GM19397 (cell line): ENCODE measurements around the gene PIP4K2B.
"Not testable (repeated sequence)": the region's sequence is repeated elsewhere in the genome, so short reads cannot be mapped to it uniquely, and the experiment has no call there.

Experiments used
- ATAC-seq: cut with Tn5 transposase; IDR thresholded peaks from one replicate; pipeline ENCODE4 v1.9.1; 2021; ENCODE audit warnings: mild to moderate bottlenecking, moderate library complexity; ENCODE audit not compliant: unreplicated experiment

The PIP4K2B gene

GRCh38 chr17:38799501-38800236 is at the start of gene PIP4K2B:
Gene PIP4K2B, minus strand, starts transcription at chr17:38799556. Its CDS starts 132 bp downstream, at chr17:38799424.
- ATAC-seq = peak; percentile 75

GRCh38 chr17:38848557-38848891 is 49.2 kb upstream of the PIP4K2B start:
- ATAC-seq = no peak

- ATAC-seq = no peak
Measured at GRCh38 chr17:38844261-38844757, 45.0 kb upstream of the PIP4K2B start.

GRCh38 chr17:38825762-38826247 is 26.4 kb upstream of the PIP4K2B start:
- ATAC-seq = no peak

GRCh38 chr17:38824899-38825761 is 25.8 kb upstream of the PIP4K2B start, which contains the start of gene CWC25:
Gene CWC25, minus strand, starts transcription at chr17:38825321. Its CDS starts 138 bp downstream, at chr17:38825183.
- peak; percentile 85 for ATAC-seq

GRCh38 chr17:38815576-38816193 is 16.3 kb upstream of the PIP4K2B start:
- ATAC-seq = no peak

- no peak for ATAC-seq
Measured at GRCh38 chr17:38809828-38810227, 10.5 kb upstream of the PIP4K2B start.

- no peak for ATAC-seq
Measured at GRCh38 chr17:38800237-38800760, 943 bp upstream of the PIP4K2B start.

- peak; percentile 21 for ATAC-seq
Measured at GRCh38 chr17:38798614-38799500, 499 bp downstream of the PIP4K2B start.

- no peak for ATAC-seq
Measured at GRCh38 chr17:38797828-38798227, 1.5 kb downstream of the PIP4K2B start.

GRCh38 chr17:38797158-38797490 is 2.2 kb downstream of the PIP4K2B start:
- ATAC-seq = no peak

- ATAC-seq = no peak
Measured at GRCh38 chr17:38796451-38797157, 2.8 kb downstream of the PIP4K2B start.

- ATAC-seq = no peak
Measured at GRCh38 chr17:38794221-38794620, 5.1 kb downstream of the PIP4K2B start.

GRCh38 chr17:38791162-38791561 is 8.2 kb downstream of the PIP4K2B start:
- no peak for ATAC-seq

GRCh38 chr17:38790148-38790707 is 9.1 kb downstream of the PIP4K2B start:
- ATAC-seq = not testable (repeated sequence)

- no peak for ATAC-seq
Measured at GRCh38 chr17:38789185-38789584, 10.2 kb downstream of the PIP4K2B start.

GRCh38 chr17:38787999-38788398 is 11.4 kb downstream of the PIP4K2B start:
- ATAC-seq = not testable (repeated sequence)

GRCh38 chr17:38786372-38786771 is 13.0 kb downstream of the PIP4K2B start:
- no peak for ATAC-seq

GRCh38 chr17:38783227-38783626 is 16.1 kb downstream of the PIP4K2B start:
- ATAC-seq = no peak
